Dermis microvascular lymphatic vessel endothelial cell (primary cell): ENCODE measurements around the gene TLE1. TPM values are rescaled to one million over a fixed set of nuclear protein-coding genes. Genes with fewer than 3 reads are reported as not detected.
"Not testable (repeated sequence)": the region's sequence is repeated elsewhere in the genome, so short reads cannot be mapped to it uniquely, and the experiment has no call there.

ENCODE experiments used
- DNase-seq, 2 donors: peaks; one replicate each; pipeline versions ENCODE4 v3.0.0 to v3.0.0-alpha.2; 2010; ENCODE audit warnings: low read depth in 2 of 2
- total RNA-seq: library from RNA; depleted of rRNA; stranded (reverse); fragments of >200 nt; gene quantifications from 2 replicates; pipeline ENCODE4 v1.2.1, GENCODE V29; 2014

Gene TLE1
- 50.8 and 82.4 TPM in 2 replicates for total RNA-seq

GRCh38 chr9:81689343-81690175, at the start of gene TLE1:
Gene TLE1 (minus strand): TSS chr9:81689547. CDS start chr9:81688240, 1,307 bp downstream.
- DNase-seq: peak; percentile 98 to 100

GRCh38 chr9:81737871-81738507, 48.6 kb upstream of the TLE1 start:
- peak in 1 of 2 donors; percentile 25 for DNase-seq

GRCh38 chr9:81730498-81730897, 41.2 kb upstream of the TLE1 start:
- DNase-seq: not testable (repeated sequence)

GRCh38 chr9:81729135-81729534, 39.8 kb upstream of the TLE1 start:
- DNase-seq: peak in 1 of 2 donors; percentile 12

GRCh38 chr9:81724242-81724889, 35.0 kb upstream of the TLE1 start:
- peak in 1 of 2 donors; percentile 61 for DNase-seq

GRCh38 chr9:81722277-81722676, 32.9 kb upstream of the TLE1 start:
- no peak for DNase-seq

GRCh38 chr9:81720450-81721086, 31.2 kb upstream of the TLE1 start:
- peak; percentile 32 to 51 for DNase-seq

GRCh38 chr9:81719972-81720371, 30.6 kb upstream of the TLE1 start:
- DNase-seq: no peak

GRCh38 chr9:81718244-81718643, 28.9 kb upstream of the TLE1 start:
- no peak for DNase-seq

- DNase-seq: no peak
Measured at GRCh38 chr9:81717747-81718077, 28.4 kb upstream of the TLE1 start.

- DNase-seq: no peak
Measured at GRCh38 chr9:81717061-81717746, 27.9 kb upstream of the TLE1 start.

GRCh38 chr9:81716409-81716808, 27.1 kb upstream of the TLE1 start:
- no peak for DNase-seq

GRCh38 chr9:81705578-81705977, 16.2 kb upstream of the TLE1 start:
- no peak for DNase-seq

- DNase-seq: no peak
Measured at GRCh38 chr9:81694541-81694940, 5.2 kb upstream of the TLE1 start.

GRCh38 chr9:81693671-81694378, 4.5 kb upstream of the TLE1 start:
- no peak for DNase-seq

GRCh38 chr9:81690251-81690851, 1.0 kb upstream of the TLE1 start:
- DNase-seq: peak in 1 of 2 donors; percentile 26

- not testable (repeated sequence) for DNase-seq
Measured at GRCh38 chr9:81689093-81689342, 329 bp downstream of the TLE1 start.

GRCh38 chr9:81688262-81689092, 870 bp downstream of the TLE1 start:
- peak in 1 of 2 donors; percentile 35 for DNase-seq

GRCh38 chr9:81687521-81688261, 1.7 kb downstream of the TLE1 start:
- peak in 1 of 2 donors; percentile 66 for DNase-seq
